ENCODE results near the gene PRICKLE1.

- TF ChIP-seq POLR2A (IDR thresholded peaks at IDR 0.05) (no peak), POLR2AphosphoS5 (IDR thresholded peaks at IDR 0.05) (no peak), CTCF (IDR thresholded peaks at IDR 0.05) (no peak)
Measured at GRCh38 chr12:42557586-42558172, 31.9 kb downstream of the PRICKLE1 start.

Measured in breast epithelium (tissue), 3 donors.